Stimulated activated naive CD8-positive, alpha-beta T cell treated with anti-CD3 and anti-CD28 coated beads, Interleukin-15, Interleukin-2, amounts not matched to agents 100 ng/mL and 50 ng/mL, for 24 hours (primary cell): ENCODE results near the gene FALEC.
A peak's percentile ranks its signal among the peaks of the same experiment; 100 is the strongest.

Experiments used
- H3K27ac Mint-ChIP-seq: one replicate; pipeline ENCODE4 v1.8.0; 2021; ENCODE audit warnings: mild to moderate bottlenecking, mixed read lengths
- H3K27me3 Mint-ChIP-seq: one replicate; pipeline ENCODE4 v1.8.0; 2021; ENCODE audit warnings: mixed read lengths
- H3K36me3 Mint-ChIP-seq: one replicate; pipeline ENCODE4 v1.8.0; 2021; ENCODE audit warnings: low read depth, mixed read lengths
- H3K4me1 Mint-ChIP-seq: one replicate; pipeline ENCODE4 v1.8.0; 2021; ENCODE audit warnings: low read depth, mixed read lengths
- H3K4me3 Mint-ChIP-seq: one replicate; pipeline ENCODE4 v1.8.0; 2021; ENCODE audit warnings: mild to moderate bottlenecking, mixed read lengths
- H3K9me3 Mint-ChIP-seq: one replicate; pipeline ENCODE4 v1.8.0; 2021; ENCODE audit warnings: mixed read lengths

The FALEC gene

GRCh38 chr1:150515328-150516049 lies at the start of gene FALEC:
Gene FALEC, plus strand, starts transcription at chr1:150515752.
- Mint-ChIP-seq H3K27ac (peak within 1 kb of the TSS; percentile 59), H3K9me3 (no peaks in the 10 kb centered on the region), H3K36me3 (no peaks in the 10 kb centered on the region), H3K27me3 (no peaks in the 10 kb centered on the region), H3K4me1 (peaks cover 11% of the 10 kb centered on the region), H3K4me3 (peak within 1 kb of the TSS; percentile 91)

DNA sequence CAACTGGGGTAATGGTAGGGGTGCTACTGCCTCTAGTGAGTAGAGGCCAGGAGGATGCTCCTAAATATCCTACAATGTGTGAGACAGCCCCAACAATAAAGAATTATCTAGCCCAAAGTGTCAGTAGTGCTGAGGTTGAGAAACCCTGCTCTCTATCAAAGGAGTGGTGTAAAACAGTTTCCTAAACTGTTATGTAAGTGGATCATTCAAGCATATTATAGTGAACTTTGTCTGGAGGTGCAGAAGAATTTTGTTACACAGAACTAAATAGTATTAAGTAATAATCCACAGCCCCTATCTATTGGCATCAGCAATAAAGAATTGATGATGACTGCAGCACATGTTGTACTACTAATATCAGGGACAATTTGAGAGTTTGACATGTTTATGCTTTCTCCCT lies 48.6 kb upstream of the FALEC start:
- H3K36me3 Mint-ChIP-seq: peaks cover 39% of the 10 kb centered on the region
- H3K27ac Mint-ChIP-seq: no peak overlapping the region

DNA sequence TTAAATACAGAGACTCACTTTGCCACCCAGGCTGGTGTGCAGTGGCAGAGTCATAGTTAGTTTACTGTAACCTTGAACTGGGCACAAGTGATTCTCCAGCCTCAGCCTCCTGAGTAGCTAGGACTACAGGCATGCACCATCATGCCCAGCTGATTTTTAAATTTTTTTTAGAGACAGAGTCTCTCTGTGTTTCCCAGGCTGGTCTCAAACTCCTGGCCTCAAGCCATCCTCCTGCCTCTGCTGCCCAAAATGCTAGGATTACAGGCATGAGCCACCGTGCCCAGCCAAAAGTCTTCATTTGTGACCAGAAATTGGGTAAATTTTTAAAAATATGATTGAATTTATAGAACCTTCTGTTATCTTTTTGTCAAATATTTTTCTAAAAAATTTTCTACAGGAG lies 46.3 kb upstream of the FALEC start:
- H3K9me3 Mint-ChIP-seq: no peaks in the 10 kb centered on the region
- peaks cover 2% of the 10 kb centered on the region for H3K4me1 Mint-ChIP-seq
- H3K27me3 Mint-ChIP-seq: no peaks in the 10 kb centered on the region
- H3K36me3 Mint-ChIP-seq: peaks cover 49% of the 10 kb centered on the region
- no peak overlapping the region for H3K4me3 Mint-ChIP-seq
- H3K27ac Mint-ChIP-seq: no peak overlapping the region

More for the DNA sequence above, 48.6 kb upstream of the FALEC start:
- Mint-ChIP-seq H3K27me3 (no peaks in the 10 kb centered on the region), H3K9me3 (no peaks in the 10 kb centered on the region), H3K4me1 (peaks cover 5% of the 10 kb centered on the region), H3K4me3 (no peak overlapping the region)

DNA sequence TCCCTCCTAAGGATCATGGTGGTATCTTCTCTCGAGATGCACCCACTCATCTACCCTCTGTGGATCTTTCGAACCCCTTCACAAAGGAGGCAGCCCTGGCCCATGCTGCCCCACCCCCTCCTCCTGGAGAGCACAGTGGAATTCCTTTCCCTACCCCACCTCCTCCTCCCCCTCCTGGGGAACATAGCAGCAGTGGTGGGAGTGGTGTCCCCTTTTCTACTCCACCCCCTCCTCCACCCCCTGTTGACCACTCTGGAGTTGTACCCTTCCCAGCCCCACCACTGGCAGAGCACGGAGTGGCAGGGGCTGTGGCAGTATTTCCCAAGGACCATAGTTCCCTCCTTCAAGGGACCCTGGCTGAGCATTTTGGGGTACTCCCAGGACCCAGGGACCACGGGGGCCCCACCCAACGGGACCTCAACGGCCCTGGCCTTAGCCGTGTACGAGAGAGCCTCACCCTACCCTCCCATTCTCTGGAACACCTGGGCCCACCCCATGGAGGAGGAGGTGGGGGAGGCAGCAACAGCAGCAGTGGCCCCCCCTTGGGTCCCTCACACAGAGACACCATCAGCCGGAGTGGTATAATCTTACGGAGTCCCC lies 42.9 kb upstream of the FALEC start:
- Mint-ChIP-seq H3K27ac (no peak overlapping the region), H3K4me3 (no peak overlapping the region), H3K9me3 (no peaks in the 10 kb centered on the region), H3K4me1 (peaks cover 18% of the 10 kb centered on the region), H3K27me3 (no peaks in the 10 kb centered on the region), H3K36me3 (peaks cover 35% of the 10 kb centered on the region)

- Mint-ChIP-seq H3K27ac (no peak overlapping the region), H3K36me3 (peaks cover 35% of the 10 kb centered on the region), H3K4me1 (peaks cover 19% of the 10 kb centered on the region), H3K4me3 (no peak overlapping the region), H3K9me3 (no peaks in the 10 kb centered on the region), H3K27me3 (no peaks in the 10 kb centered on the region)
Measured at GRCh38 chr1:150473659-150474058, 41.9 kb upstream of the FALEC start.

DNA sequence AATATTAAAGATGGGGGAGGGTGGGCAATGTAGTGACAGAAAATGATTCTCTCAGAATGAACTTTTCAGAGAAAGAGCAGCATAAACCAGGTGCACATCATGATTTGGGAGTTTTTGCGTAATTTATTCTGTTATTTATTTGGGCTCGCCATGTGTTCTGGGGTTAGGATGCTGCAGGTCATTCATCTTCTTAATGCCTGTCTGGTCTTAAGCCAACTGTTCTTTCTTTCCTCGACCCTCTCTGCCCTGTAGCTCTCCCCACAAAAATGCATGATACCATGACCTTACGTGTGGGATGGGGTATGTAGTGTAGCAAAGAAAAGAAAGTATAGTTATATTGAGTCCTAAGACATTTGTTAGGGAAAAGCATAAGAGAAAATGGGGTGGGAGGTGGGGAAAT lies 40.7 kb upstream of the FALEC start:
- Mint-ChIP-seq H3K9me3 (no peaks in the 10 kb centered on the region), H3K27ac (no peak overlapping the region), H3K36me3 (peaks cover 33% of the 10 kb centered on the region), H3K4me1 (peaks cover 19% of the 10 kb centered on the region), H3K27me3 (no peaks in the 10 kb centered on the region), H3K4me3 (no peak overlapping the region)

GRCh38 chr1:150476754-150477153 lies 38.8 kb upstream of the FALEC start:
- peaks cover 19% of the 10 kb centered on the region for H3K4me1 Mint-ChIP-seq
- no peaks in the 10 kb centered on the region for H3K9me3 Mint-ChIP-seq
- H3K27ac Mint-ChIP-seq: no peak overlapping the region
- peaks cover 14% of the 10 kb centered on the region for H3K36me3 Mint-ChIP-seq
- no peaks in the 10 kb centered on the region for H3K27me3 Mint-ChIP-seq
- no peak overlapping the region for H3K4me3 Mint-ChIP-seq

- H3K9me3 Mint-ChIP-seq: no peaks in the 10 kb centered on the region
- peaks cover 19% of the 10 kb centered on the region for H3K4me1 Mint-ChIP-seq
- no peaks in the 10 kb centered on the region for H3K27me3 Mint-ChIP-seq
- H3K27ac Mint-ChIP-seq: peak overlapping the region; percentile 41
- H3K36me3 Mint-ChIP-seq: peaks cover 9% of the 10 kb centered on the region
- H3K4me3 Mint-ChIP-seq: no peak overlapping the region
Measured at GRCh38 chr1:150477320-150477719, 38.2 kb upstream of the FALEC start.

DNA sequence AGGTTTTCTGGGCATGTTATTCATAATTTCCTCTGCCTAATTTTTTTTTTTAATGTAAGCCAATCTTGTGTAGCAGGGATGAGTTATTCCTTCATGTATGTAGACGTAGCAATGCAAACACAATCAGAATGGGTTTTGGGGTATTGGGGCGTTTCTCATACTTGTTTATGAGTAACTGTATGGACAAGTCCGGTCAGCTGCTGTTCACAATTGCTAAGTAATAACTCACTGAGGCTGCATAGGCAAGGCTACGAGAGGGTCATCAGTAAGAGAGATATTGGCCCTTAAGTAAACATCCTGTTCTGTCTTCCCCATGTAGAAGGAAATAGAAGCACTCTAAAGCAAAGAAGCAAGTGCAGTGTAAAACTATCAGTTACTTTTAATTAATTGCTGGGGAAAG lies 37.8 kb upstream of the FALEC start:
- H3K27ac Mint-ChIP-seq: peak overlapping the region; percentile 41
- H3K4me1 Mint-ChIP-seq: peaks cover 19% of the 10 kb centered on the region
- H3K27me3 Mint-ChIP-seq: no peaks in the 10 kb centered on the region
- peaks cover 4% of the 10 kb centered on the region for H3K36me3 Mint-ChIP-seq
- H3K4me3 Mint-ChIP-seq: no peak overlapping the region
- H3K9me3 Mint-ChIP-seq: no peaks in the 10 kb centered on the region

- Mint-ChIP-seq H3K27ac (no peak overlapping the region), H3K27me3 (no peaks in the 10 kb centered on the region), H3K4me1 (peaks cover 19% of the 10 kb centered on the region), H3K36me3 (no peaks in the 10 kb centered on the region), H3K4me3 (no peak overlapping the region), H3K9me3 (no peaks in the 10 kb centered on the region)
Measured at GRCh38 chr1:150479370-150479769, 36.2 kb upstream of the FALEC start.

GRCh38 chr1:150479927-150480352 lies 35.6 kb upstream of the FALEC start:
- Mint-ChIP-seq H3K27ac (no peak overlapping the region), H3K27me3 (no peaks in the 10 kb centered on the region), H3K9me3 (no peaks in the 10 kb centered on the region), H3K4me3 (no peak overlapping the region), H3K4me1 (peaks cover 19% of the 10 kb centered on the region), H3K36me3 (no peaks in the 10 kb centered on the region)

- H3K4me3 Mint-ChIP-seq: no peak overlapping the region
- H3K27ac Mint-ChIP-seq: no peak overlapping the region
- peaks cover 22% of the 10 kb centered on the region for H3K4me1 Mint-ChIP-seq
- H3K27me3 Mint-ChIP-seq: no peaks in the 10 kb centered on the region
- no peaks in the 10 kb centered on the region for H3K9me3 Mint-ChIP-seq
- H3K36me3 Mint-ChIP-seq: peaks cover 9% of the 10 kb centered on the region
Measured at GRCh38 chr1:150484431-150484830, 31.1 kb upstream of the FALEC start.

DNA sequence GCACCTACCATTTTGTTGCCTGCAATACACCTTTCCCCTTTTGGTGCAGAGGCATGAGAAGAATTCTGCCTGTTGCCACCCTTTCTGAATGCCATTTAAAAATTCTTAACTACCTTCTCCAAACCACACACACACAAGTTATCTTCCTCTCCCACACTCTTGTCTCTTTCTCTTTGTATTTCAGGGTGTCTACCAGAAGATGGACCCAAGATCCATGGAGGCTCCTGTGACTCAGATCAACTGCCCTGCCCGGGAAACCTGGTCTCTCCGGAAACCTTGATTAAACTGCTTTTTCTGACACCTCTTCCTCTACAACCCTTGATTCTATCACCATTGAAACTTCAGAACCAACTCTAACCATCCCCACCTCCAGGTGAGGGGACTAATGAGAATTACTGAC lies 30.7 kb upstream of the FALEC start:
- Mint-ChIP-seq H3K9me3 (no peaks in the 10 kb centered on the region), H3K27me3 (no peaks in the 10 kb centered on the region), H3K4me3 (no peak overlapping the region), H3K36me3 (peaks cover 11% of the 10 kb centered on the region), H3K27ac (no peak overlapping the region), H3K4me1 (peaks cover 23% of the 10 kb centered on the region)

- Mint-ChIP-seq H3K27me3 (no peaks in the 10 kb centered on the region), H3K36me3 (peaks cover 29% of the 10 kb centered on the region), H3K27ac (peak within 1 kb of the TSS; percentile 98), H3K9me3 (no peaks in the 10 kb centered on the region), H3K4me1 (peaks cover 23% of the 10 kb centered on the region), H3K4me3 (peak within 1 kb of the TSS; percentile 93)
Measured at GRCh38 chr1:150486966-150487762, 28.4 kb upstream of the FALEC start, which contains the start of gene TARS2. Gene TARS2, plus strand, starts transcription at chr1:150487419. Its CDS starts 32 bp downstream, at chr1:150487451.

DNA sequence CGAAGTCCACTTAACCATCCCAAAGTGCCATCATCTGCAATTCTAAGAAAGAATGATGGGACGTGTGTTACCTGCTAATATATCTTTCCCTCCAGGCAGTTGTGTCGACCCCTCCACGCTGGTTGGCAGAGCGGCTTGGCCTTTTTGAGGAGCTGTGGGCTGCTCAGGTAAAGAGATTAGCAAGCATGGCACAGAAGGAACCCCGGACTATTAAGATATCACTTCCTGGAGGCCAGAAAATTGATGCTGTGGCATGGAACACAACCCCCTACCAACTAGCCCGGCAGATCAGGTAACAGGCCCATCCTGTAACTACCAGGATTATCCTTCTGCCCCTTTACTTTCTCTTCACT lies 27.8 kb upstream of the FALEC start:
- Mint-ChIP-seq H3K36me3 (peaks cover 33% of the 10 kb centered on the region), H3K4me1 (peaks cover 23% of the 10 kb centered on the region), H3K27ac (peak overlapping the region; percentile 98)

More for the DNA sequence above, 27.8 kb upstream of the FALEC start:
- Mint-ChIP-seq H3K9me3 (no peaks in the 10 kb centered on the region), H3K27me3 (no peaks in the 10 kb centered on the region), H3K4me3 (peak overlapping the region; percentile 93)
